Ovary (tissue), 9 donors: Measurements from ENCODE around the gene COL24A1. TPM values are rescaled to one million over a fixed set of nuclear protein-coding genes. Genes with fewer than 3 reads are reported as not detected.
"Not testable (repeated sequence)": the region's sequence is repeated elsewhere in the genome, so short reads cannot be mapped to it uniquely, and the experiment has no call there.

Experiments used
- DNase-seq, 5 donors: peaks; one replicate each; pipeline ENCODE4 v3.0.0-alpha.2; 2019 to 2020
- H3K27ac ChIP-seq, 2 donors: fragments of 200-600 bp; one replicate each; pipeline versions ENCODE4 v1.5.1 to v1.8.0; 2019 to 2022
- H3K27me3 ChIP-seq: fragments of 200-600 bp; one replicate; pipeline ENCODE4 v1.8.0; 2022
- H3K36me3 ChIP-seq: fragments of 200-600 bp; sonication (generic); one replicate; pipeline ENCODE4 v1.5.1; 2019
- H3K4me1 ChIP-seq: one replicate; pipeline ENCODE4 v1.8.1; 2013; ENCODE audit warnings: mild to moderate bottlenecking, moderate library complexity; ENCODE audit not compliant: insufficient read depth
- H3K4me3 ChIP-seq: fragments of 200-600 bp; sonication (generic); one replicate; pipeline ENCODE4 v1.5.1; 2017
- H3K9me3 ChIP-seq, 2 donors: fragments of 200-600 bp in 1 of 2; sonication (generic) in 1 of 2; one replicate each; pipeline versions ENCODE4 v1.5.1 to v1.8.1; 2013 to 2019; ENCODE audit warnings: mild to moderate bottlenecking in 1 of 2, moderate library complexity in 1 of 2
- EP300 ChIP-seq: sonication (generic); formaldehyde crosslinking; IDR thresholded peaks from one replicate; pipeline ENCODE4 v1.6.1; 2017; ENCODE audit warnings: antibody characterized with exemption
- POLR2A ChIP-seq: fragments of 450-650 bp; IDR thresholded peaks from one replicate; pipeline ENCODE4 v1.6.1; 2017; ENCODE audit warnings: antibody characterized with exemption, mild to moderate bottlenecking, moderate library complexity
- WGBS, 3 donors: extraction: QIAGEN DNeasy Blood & Tissue Kit in 1 of 3; methylation state at CpG; one replicate each; pipeline versions ENCODE4 v1.1.5 to v1.1.7; 2013 to 2017; 5-methylcytosine and 5-hydroxymethylcytosine counted together
- intact Hi-C, 4 donors: fragments of 100-400 bp; cut with DNase I; formaldehyde crosslinking; loops; one replicate each; pipeline versions ENCODE4 v1.11.0 to v1.15.1; 2022 to 2023
- polyA plus RNA-seq, 2 donors: library from polyadenylated mRNA; stranded (reverse); fragments of 200-250 nt in 1 of 2; fragments of 350-450 nt in 1 of 2; fragmentation: Illumina TruSeq in 1 of 2; extraction: RNeasy Lipid Tissue Mini Kit (QIAGEN cat#74804) in 1 of 2; gene quantifications; one replicate each; pipeline ENCODE4 v1.2.3, GENCODE V29; 2013 to 2014
- total RNA-seq, 7 donors: library from RNA; depleted of rRNA in 2 of 7; stranded (reverse); fragments of >200 nt in 2 of 7; fragmentation: NEBNext Ultra II Directional in 3 of 7; extraction: Animal tissue kit (Norgen Biotek cat#: 25700) in 3 of 7; gene quantifications; one replicate each; pipeline versions ENCODE4 v1.1.0 to v1.2.4, GENCODE V29; 2016 to 2023
- TF ChIP-seq, protein P1 (sequence below), 3 donors: fragments of 450-650 bp in 2 of 3; fragments of 200-600 bp in 1 of 3; IDR thresholded peaks; one replicate each; pipeline versions ENCODE4 v1.5.1 to v1.8.0; 2016 to 2022; ENCODE audit warnings: antibody characterized with exemption in 3 of 3, mild to moderate bottlenecking in 1 of 3
- donor health status: DM: no; HTN: no; CAD: no; lungs with moderate emphysema.
- donor health status: DM: no; HTN: no; CAD: no.
- donor health status: Bipolar disorder and iron deficiency.
- donor health status: DM: yes; HTN: yes; CAD: no.
- donor health status: DM: no; HTN: no; CAD: no.
- donor health status: DM: yes; HTN: yes; CAD: no.

The COL24A1 gene
- total and polyA plus RNA-seq, 9 donors = 0.31 to 5.8 (median 0.74) TPM

DNA sequence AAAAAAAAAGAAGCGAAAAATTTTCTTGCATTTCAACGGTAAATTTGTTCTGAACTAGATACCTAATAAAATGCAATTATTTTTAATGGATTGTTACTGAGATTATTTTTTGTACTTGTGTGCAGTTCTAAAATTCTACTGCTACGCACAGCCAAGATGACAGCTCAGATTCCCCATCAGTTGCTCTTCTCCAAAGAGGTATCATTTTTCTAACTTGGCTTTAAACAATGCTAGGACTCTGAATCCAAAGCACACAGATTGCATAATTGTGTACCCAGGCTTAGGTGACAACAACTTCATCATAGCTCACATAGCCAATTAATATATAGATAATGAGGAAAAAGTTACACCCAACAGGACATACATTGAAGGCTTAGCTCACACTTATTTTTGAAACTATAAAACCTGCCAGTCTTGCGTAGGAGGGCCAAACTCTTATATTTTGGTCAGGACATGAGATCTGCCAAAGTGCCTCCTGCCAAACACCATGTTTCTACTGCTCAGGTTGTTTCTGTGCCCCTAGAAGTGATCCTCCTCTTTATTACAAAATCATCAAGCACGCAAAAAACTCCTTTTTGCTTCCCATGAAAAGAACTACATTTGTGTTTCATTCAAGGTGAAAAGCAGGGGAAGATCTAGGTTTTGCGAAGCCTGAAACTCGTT lies 437.8 kb downstream of the COL24A1 start:
- WGBS, 3 donors = 90 to 93% (median 91%) methylated on average over 7 of the region's 7 CpGs
- intact Hi-C loops = no loop called here
- no peak overlapping the region for H3K4me3 ChIP-seq
- H3K9me3 ChIP-seq = no peaks in the 10 kb centered on the region
- no peaks in the 10 kb centered on the region for H3K4me1 ChIP-seq
- no peaks in the 10 kb centered on the region for H3K27me3 ChIP-seq
- no peaks in the 10 kb centered on the region for H3K36me3 ChIP-seq
- no peak overlapping the region for H3K27ac ChIP-seq
- DNase-seq = no peak
- TF ChIP-seq, protein P1, sequence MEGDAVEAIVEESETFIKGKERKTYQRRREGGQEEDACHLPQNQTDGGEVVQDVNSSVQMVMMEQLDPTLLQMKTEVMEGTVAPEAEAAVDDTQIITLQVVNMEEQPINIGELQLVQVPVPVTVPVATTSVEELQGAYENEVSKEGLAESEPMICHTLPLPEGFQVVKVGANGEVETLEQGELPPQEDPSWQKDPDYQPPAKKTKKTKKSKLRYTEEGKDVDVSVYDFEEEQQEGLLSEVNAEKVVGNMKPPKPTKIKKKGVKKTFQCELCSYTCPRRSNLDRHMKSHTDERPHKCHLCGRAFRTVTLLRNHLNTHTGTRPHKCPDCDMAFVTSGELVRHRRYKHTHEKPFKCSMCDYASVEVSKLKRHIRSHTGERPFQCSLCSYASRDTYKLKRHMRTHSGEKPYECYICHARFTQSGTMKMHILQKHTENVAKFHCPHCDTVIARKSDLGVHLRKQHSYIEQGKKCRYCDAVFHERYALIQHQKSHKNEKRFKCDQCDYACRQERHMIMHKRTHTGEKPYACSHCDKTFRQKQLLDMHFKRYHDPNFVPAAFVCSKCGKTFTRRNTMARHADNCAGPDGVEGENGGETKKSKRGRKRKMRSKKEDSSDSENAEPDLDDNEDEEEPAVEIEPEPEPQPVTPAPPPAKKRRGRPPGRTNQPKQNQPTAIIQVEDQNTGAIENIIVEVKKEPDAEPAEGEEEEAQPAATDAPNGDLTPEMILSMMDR (IDR thresholded peaks at IDR 0.05) = no peak
- no peak for TF ChIP-seq POLR2A

- H3K36me3 ChIP-seq = not testable (repeated sequence)
Observed at GRCh38 chr1:85714418-85715114, 442.0 kb downstream of the COL24A1 start.

GRCh38 chr1:85708829-85709227 lies 447.7 kb downstream of the COL24A1 start:
- 87 to 90% (median 89%) methylated on average over 6 of the region's 6 CpGs for WGBS, 3 donors

More at GRCh38 chr1:85714418-85715114, 442.0 kb downstream of the COL24A1 start:
- H3K27ac ChIP-seq, intact Hi-C loops, H3K9me3 ChIP-seq, DNase-seq, H3K4me3 ChIP-seq, H3K4me1 ChIP-seq, H3K27me3 ChIP-seq: not testable (repeated sequence)
- WGBS, 3 donors = 84 to 89% (median 88%) methylated on average over 14 of the region's 14 CpGs

DNA sequence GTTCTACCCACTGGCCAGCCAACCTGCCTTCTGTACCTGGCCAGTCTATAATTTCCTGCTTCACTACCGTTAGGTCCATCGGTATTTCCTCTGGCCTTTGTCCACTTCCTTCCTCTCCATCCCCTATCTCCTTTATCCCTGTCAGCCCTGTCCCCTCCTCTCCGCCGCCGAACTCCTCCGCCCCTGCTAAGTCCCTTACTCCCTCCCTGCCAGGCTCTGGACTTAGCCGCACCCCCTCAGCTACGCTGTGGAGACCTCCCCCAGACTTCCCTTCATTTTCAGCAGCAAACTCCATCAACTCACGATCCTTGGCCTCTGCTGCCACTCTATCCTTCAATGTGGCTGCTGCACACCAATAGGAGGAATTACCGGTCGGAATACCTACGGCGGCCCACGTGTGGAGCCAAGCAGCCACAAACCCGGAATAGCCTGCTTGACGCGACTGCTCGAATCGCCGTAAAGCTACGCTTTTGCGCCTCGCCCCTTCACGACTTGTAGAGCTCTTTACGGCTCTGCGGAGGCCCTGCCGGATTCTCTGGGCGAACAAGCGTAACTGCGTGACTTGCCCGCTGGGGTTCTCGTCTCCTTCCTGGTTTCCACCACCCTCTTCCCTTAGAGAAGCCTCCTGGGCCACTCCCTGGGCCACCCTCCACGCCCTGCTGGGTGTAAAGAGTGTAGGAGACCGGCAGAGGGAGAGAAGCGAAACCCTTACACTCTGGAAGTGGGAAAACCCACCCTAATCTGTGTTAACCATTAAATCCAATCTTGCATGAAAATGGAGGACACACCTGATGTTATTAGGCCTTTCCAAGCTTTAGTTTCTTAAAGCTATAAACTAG lies 448.4 kb downstream of the COL24A1 start, which contains the start of gene ZNHIT6:
Gene ZNHIT6, minus strand, starts transcription at position 444 of the 839 bp plus-strand sequence. Its CDS starts 149 bp downstream, at position 295.
- H3K4me3 ChIP-seq = peak within 1 kb of the TSS; percentile 57
- H3K27ac ChIP-seq = peak within 1 kb of the TSS in 1 of 2 donors; percentile 79
- WGBS, 3 donors = 0 to 2% (median 1%) methylated on average over 35 of the region's 35 CpGs
- H3K4me1 ChIP-seq = peaks cover 3% of the 10 kb centered on the region
- no peaks in the 10 kb centered on the region for H3K36me3 ChIP-seq
- intact Hi-C loops = no loop called here
- H3K9me3 ChIP-seq = no peaks in the 10 kb centered on the region
- peak; percentile 81 to 89 (median 87) for DNase-seq
- no peaks in the 10 kb centered on the region for H3K27me3 ChIP-seq
- no peak for TF ChIP-seq EP300
- peak; percentile 65 for TF ChIP-seq POLR2A
- TF ChIP-seq, protein P1 (IDR thresholded peaks at IDR 0.05) = peak in 2 of 3 donors; percentile 16 to 21

More at GRCh38 chr1:85708829-85709227, 447.7 kb downstream of the COL24A1 start:
- DNase-seq = peak in 2 of 5 donors; percentile 18 to 21
- Histone ChIP-seq H3K27me3 (no peaks in the 10 kb centered on the region), H3K4me3 (peak overlapping the region; percentile 57), H3K27ac (peak overlapping the region in 1 of 2 donors; percentile 79), H3K4me1 (peaks cover 3% of the 10 kb centered on the region), H3K36me3 (no peaks in the 10 kb centered on the region), H3K9me3 (peaks cover 0 to 3% of the 10 kb centered on the region in 2 donors)
- TF ChIP-seq POLR2A = no peak
- no peak for TF ChIP-seq EP300
- TF ChIP-seq, protein P1 (IDR thresholded peaks at IDR 0.05) = no peak
- intact Hi-C loops = no loop called here
